GM12874 (cell line): Measurements from ENCODE around the gene ST6GALNAC3.

Source experiments
- TF ChIP-seq, protein P1 (sequence below): IDR thresholded peaks from 2 replicates; pipeline ENCODE4 v1.5.1; 2011; ENCODE audit warnings: low read depth, mild to moderate bottlenecking, control low read depth, low read length, moderate library complexity; ENCODE audit not compliant: insufficient read depth

Gene ST6GALNAC3

GRCh38 chr1:76471536-76471935, 397.0 kb downstream of the ST6GALNAC3 start:
- TF ChIP-seq, protein P1, sequence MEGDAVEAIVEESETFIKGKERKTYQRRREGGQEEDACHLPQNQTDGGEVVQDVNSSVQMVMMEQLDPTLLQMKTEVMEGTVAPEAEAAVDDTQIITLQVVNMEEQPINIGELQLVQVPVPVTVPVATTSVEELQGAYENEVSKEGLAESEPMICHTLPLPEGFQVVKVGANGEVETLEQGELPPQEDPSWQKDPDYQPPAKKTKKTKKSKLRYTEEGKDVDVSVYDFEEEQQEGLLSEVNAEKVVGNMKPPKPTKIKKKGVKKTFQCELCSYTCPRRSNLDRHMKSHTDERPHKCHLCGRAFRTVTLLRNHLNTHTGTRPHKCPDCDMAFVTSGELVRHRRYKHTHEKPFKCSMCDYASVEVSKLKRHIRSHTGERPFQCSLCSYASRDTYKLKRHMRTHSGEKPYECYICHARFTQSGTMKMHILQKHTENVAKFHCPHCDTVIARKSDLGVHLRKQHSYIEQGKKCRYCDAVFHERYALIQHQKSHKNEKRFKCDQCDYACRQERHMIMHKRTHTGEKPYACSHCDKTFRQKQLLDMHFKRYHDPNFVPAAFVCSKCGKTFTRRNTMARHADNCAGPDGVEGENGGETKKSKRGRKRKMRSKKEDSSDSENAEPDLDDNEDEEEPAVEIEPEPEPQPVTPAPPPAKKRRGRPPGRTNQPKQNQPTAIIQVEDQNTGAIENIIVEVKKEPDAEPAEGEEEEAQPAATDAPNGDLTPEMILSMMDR = no peak

GRCh38 chr1:76473591-76473990, 399.0 kb downstream of the ST6GALNAC3 start:
- TF ChIP-seq, protein P1 = no peak

GRCh38 chr1:76474922-76475321, 400.4 kb downstream of the ST6GALNAC3 start:
- TF ChIP-seq, protein P1 = no peak

GRCh38 chr1:76477156-76477555, 402.6 kb downstream of the ST6GALNAC3 start:
- TF ChIP-seq, protein P1 = no peak

GRCh38 chr1:76480827-76481226, 406.3 kb downstream of the ST6GALNAC3 start:
- TF ChIP-seq, protein P1 = no peak

DNA sequence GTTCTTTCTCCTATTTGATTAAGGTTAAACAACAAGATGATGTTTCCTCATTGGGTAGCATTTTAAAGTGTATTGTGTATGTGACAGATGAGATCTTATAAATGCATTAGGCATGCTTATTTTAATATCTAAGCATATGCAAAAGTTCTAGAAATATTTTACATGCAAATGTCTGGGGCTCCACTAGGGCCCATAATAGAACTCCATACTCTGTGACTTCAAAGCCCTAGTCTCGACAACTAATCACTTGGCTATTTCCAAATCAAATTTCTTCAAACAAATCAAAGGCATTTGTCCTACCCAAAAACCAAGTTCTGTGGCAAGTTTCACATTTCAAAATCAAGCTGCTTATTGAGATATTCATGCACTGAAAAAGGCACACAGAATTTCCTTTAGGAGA, 407.1 kb downstream of the ST6GALNAC3 start:
- TF ChIP-seq, protein P1 = no peak

- TF ChIP-seq, protein P1 = no peak
Measured at GRCh38 chr1:76482272-76482671, 407.7 kb downstream of the ST6GALNAC3 start.

DNA sequence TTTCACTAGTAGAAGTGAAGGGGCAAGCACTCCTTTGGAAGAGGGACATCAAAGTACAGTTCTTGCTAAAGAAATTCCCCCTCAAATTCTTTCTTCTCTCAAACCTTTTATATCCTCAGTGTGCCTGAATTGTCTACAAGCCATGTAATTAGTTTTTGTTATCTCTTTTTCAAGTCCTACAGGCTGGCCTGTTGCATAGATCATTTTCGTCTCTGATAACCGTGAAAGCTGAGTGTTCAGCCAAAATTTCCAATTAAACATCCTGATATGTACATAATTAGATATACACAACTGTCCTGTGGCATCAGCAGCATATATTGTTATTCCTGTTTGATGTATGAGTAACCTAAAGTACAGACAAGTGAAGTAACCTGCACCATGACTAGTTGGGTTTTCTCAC, 417.2 kb downstream of the ST6GALNAC3 start:
- TF ChIP-seq, protein P1 = no peak
